Spinal cord (tissue), 4 donors: ENCODE measurements around the gene PLPPR5. TPM values are rescaled to one million over a fixed set of nuclear protein-coding genes. Genes with fewer than 3 reads are reported as not detected.

Experiments
- polyA plus RNA-seq, 2 donors: library from polyadenylated mRNA; unstranded; fragments of 120-200 nt; gene quantifications; one replicate each; pipeline ENCODE4 v1.2.1, GENCODE V29; 2013; ENCODE audit not compliant: insufficient read length in 2 of 2
- small RNA-seq: library from RNA; depleted of rRNA; stranded (forward); fragments of <200 nt; gene quantifications from one replicate; pipeline ENCODE3, GENCODE V24; 2014; ENCODE audit warnings: low replicate concordance
- total RNA-seq, 2 donors: library from RNA; depleted of rRNA in 1 of 2; stranded (reverse); fragments of 120-200 nt in 1 of 2; fragments of >200 nt in 1 of 2; gene quantifications; one replicate each; pipeline versions ENCODE4 v1.2.3 to v1.2.4, GENCODE V29; 2013 to 2014

Gene PLPPR5
- total and polyA plus RNA-seq, 4 donors: 4.5 to 19.2 (median 16.0) TPM

Small RNA genes within 50 kb of the gene (small RNA-seq; reads per million reads assigned to genes)
- not detected for gene AL445433.1
